H1 (cell line): ENCODE measurements around the gene MID1. TPM values are rescaled to one million over a fixed set of nuclear protein-coding genes. Genes with fewer than 3 reads are reported as not detected.

Experiments
- CTCF ChIA-PET: fragments of 300-600 bp; sonication (Branson Sonifier 250); formaldehyde crosslinking; loops from one replicate; lab custom pipeline; 2021; ENCODE audit not compliant: partially characterized antibody; lab: Charles Lee
- POLR2A ChIA-PET: fragments of 300-600 bp; sonication (Branson Sonifier 250); formaldehyde crosslinking; loops from one replicate; lab custom pipeline; 2021; ENCODE audit warnings: inconsistent platforms; ENCODE audit not compliant: partially characterized antibody; lab: Charles Lee
- DNase-seq, 2 experiments: peaks; one replicate each; pipeline versions ENCODE4 v3.0.0 to v3.0.0-alpha.2; 2010 to 2022; ENCODE audit warnings: low spot score in 2 of 2, low read depth in 1 of 2, mixed read lengths in 1 of 2
- FAIRE-seq: peaks from 2 replicates; lab custom pipeline; 2011; peaks lifted over from hg19 to GRCh38; lab: Jason Lieb, UNC
- H2AFZ ChIP-seq: 2 replicates; pipeline ENCODE4 v1.8.1; 2012; ENCODE audit warnings: low read length, inconsistent platforms
- H2AK5ac ChIP-seq: 2 replicates; pipeline ENCODE4 v1.6.1; 2013; ENCODE audit warnings: low read depth, low read length
- H2BK120ac ChIP-seq: replicated peaks from 2 replicates; pipeline ENCODE3; 2013; ENCODE audit warnings: low read depth, low read length, inconsistent platforms
- H2BK12ac ChIP-seq: 2 replicates; pipeline ENCODE4 v1.6.1; 2013; ENCODE audit warnings: low read depth, low read length
- H2BK15ac ChIP-seq: 2 replicates; pipeline ENCODE4 v1.6.1; 2013; ENCODE audit warnings: low read length
- H2BK20ac ChIP-seq: 2 replicates; pipeline ENCODE4 v1.6.1; 2013; ENCODE audit warnings: low read length
- H2BK5ac ChIP-seq: 2 replicates; pipeline ENCODE4 v1.6.1; 2013; ENCODE audit warnings: low read depth, low read length
- H3K14ac ChIP-seq: 2 replicates; pipeline ENCODE4 v1.6.1; 2013; ENCODE audit warnings: inconsistent platforms; ENCODE audit not compliant: insufficient read length
- H3K18ac ChIP-seq: 2 replicates; pipeline ENCODE4 v1.6.1; 2013; ENCODE audit warnings: low read length; ENCODE audit errors: extremely low read depth
- H3K23ac ChIP-seq: 2 replicates; pipeline ENCODE4 v1.6.1; 2013; ENCODE audit warnings: inconsistent platforms; ENCODE audit not compliant: insufficient read length
- H3K23me2 ChIP-seq: 2 replicates; pipeline ENCODE4 v1.6.1; 2013; ENCODE audit warnings: low read depth, low read length
- H3K27ac ChIP-seq: 2 replicates; pipeline ENCODE4 v1.6.1; 2011; ENCODE audit warnings: low read depth, low read length, inconsistent platforms
- H3K27me3 ChIP-seq, 4 experiments: replicated peaks in 1 of 4; 1 replicate in 1 of 4; 2 replicates in 3 of 4; pipeline versions ENCODE4 v1.6.1 to v1.8.1; 2011 to 2013; ENCODE audit warnings: low read length in 3 of 4, mild to moderate bottlenecking in 3 of 4, inconsistent platforms in 2 of 4, mixed read lengths in 2 of 4, moderate library complexity in 1 of 4; ENCODE audit not compliant: control insufficient read depth in 3 of 4, insufficient read depth in 3 of 4; ENCODE audit errors: extremely low read depth in 1 of 4
- H3K36me3 ChIP-seq, 4 experiments: 2 replicates each; pipeline versions ENCODE4 v1.6.1 to v1.8.1; 2011 to 2013; ENCODE audit warnings: mild to moderate bottlenecking in 4 of 4, low read length in 3 of 4, moderate library complexity in 2 of 4, control low read depth in 1 of 4, inconsistent platforms in 1 of 4; ENCODE audit not compliant: insufficient read depth in 4 of 4, control insufficient read depth in 2 of 4
- H3K4ac ChIP-seq: replicated peaks from 2 replicates; pipeline ENCODE3; 2013; ENCODE audit warnings: low read length, low read depth, mixed read lengths, inconsistent platforms; ENCODE audit not compliant: insufficient read length
- H3K4me1 ChIP-seq, 4 experiments: replicated peaks in 1 of 4; 1 replicate in 1 of 4; 2 replicates in 3 of 4; pipeline versions ENCODE4 v1.6.1 to v1.8.1; 2011 to 2013; ENCODE audit warnings: low read length in 3 of 4, inconsistent platforms in 2 of 4, mixed read lengths in 1 of 4; ENCODE audit not compliant: insufficient read depth in 4 of 4, control insufficient read depth in 3 of 4
- H3K4me2 ChIP-seq, 2 experiments: 2 replicates each; pipeline versions ENCODE4 v1.6.1 to v1.8.1; 2011 to 2013; ENCODE audit warnings: low read depth in 2 of 2, low read length in 2 of 2, control low read depth in 1 of 2, inconsistent platforms in 1 of 2, mild to moderate bottlenecking in 1 of 2; ENCODE audit not compliant: insufficient read depth in 1 of 2
- H3K4me3 ChIP-seq, 4 experiments: fragments of 200-600, 300-600 bp in 1 of 4; sonication (generic), shearing (Covaris generic), sonication (Bioruptor Twin) in 1 of 4; 2 replicates each; pipeline versions ENCODE4 v1.5.1 to v1.8.1; 2011 to 2016; ENCODE audit warnings: low read length in 4 of 4, low read depth in 3 of 4, control low read depth in 2 of 4, inconsistent platforms in 2 of 4, mild to moderate bottlenecking in 2 of 4, mixed read lengths in 1 of 4, moderate library complexity in 1 of 4; ENCODE audit not compliant: insufficient read depth in 2 of 4; ENCODE audit errors: extremely low read depth in 1 of 4
- H3K56ac ChIP-seq: replicated peaks from 2 replicates; pipeline ENCODE3; 2013; ENCODE audit warnings: low read depth, mild to moderate bottlenecking, mixed read lengths, low read length, inconsistent platforms; ENCODE audit not compliant: insufficient read length
- H3K79me1 ChIP-seq: 2 replicates; pipeline ENCODE4 v1.6.1; 2013; ENCODE audit warnings: low read depth, low read length, control low read depth
- H3K79me2 ChIP-seq, 2 experiments: 2 replicates each; pipeline versions ENCODE4 v1.6.1 to v1.8.1; 2012 to 2013; ENCODE audit warnings: low read length in 2 of 2, mild to moderate bottlenecking in 2 of 2, inconsistent platforms in 1 of 2; ENCODE audit not compliant: insufficient read depth in 2 of 2, control insufficient read depth in 1 of 2
- H3K9ac ChIP-seq, 4 experiments: replicated peaks in 1 of 4; 1 replicate in 1 of 4; 2 replicates in 3 of 4; pipeline versions ENCODE4 v1.6.1 to v1.8.1; 2011 to 2013; ENCODE audit warnings: low read depth in 3 of 4, low read length in 3 of 4, control low read depth in 2 of 4, mild to moderate bottlenecking in 2 of 4, moderate library complexity in 2 of 4, inconsistent platforms in 1 of 4; ENCODE audit errors: extremely low read depth in 1 of 4
- H3K9me3 ChIP-seq, 2 experiments: 2 replicates each; pipeline versions ENCODE4 v1.6.1 to v1.8.1; 2012 to 2013; ENCODE audit warnings: mild to moderate bottlenecking in 2 of 2, moderate library complexity in 2 of 2, control low read depth in 1 of 2, inconsistent platforms in 1 of 2, low read depth in 1 of 2, low read length in 1 of 2, mixed read lengths in 1 of 2; ENCODE audit not compliant: insufficient read depth in 2 of 2
- H4K20me1 ChIP-seq, 2 experiments: replicated peaks in 1 of 2; 2 replicates each; pipeline versions ENCODE3 to v1.8.1; 2011 to 2013; ENCODE audit warnings: inconsistent platforms in 2 of 2, low read length in 2 of 2, mild to moderate bottlenecking in 1 of 2; ENCODE audit not compliant: insufficient read depth in 2 of 2, control insufficient read depth in 1 of 2
- H4K5ac ChIP-seq: 2 replicates; pipeline ENCODE4 v1.6.1; 2013; ENCODE audit warnings: low read length, low read depth, mixed read lengths, inconsistent platforms; ENCODE audit not compliant: insufficient read length
- H4K8ac ChIP-seq: 2 replicates; pipeline ENCODE4 v1.8.0; 2013; ENCODE audit warnings: mild to moderate bottlenecking, moderate library complexity, low read length, inconsistent platforms; ENCODE audit not compliant: insufficient read depth; ENCODE audit errors: extremely low read depth
- H4K91ac ChIP-seq: replicated peaks from 2 replicates; pipeline ENCODE3; 2013; ENCODE audit warnings: low read length, mixed read lengths, inconsistent platforms; ENCODE audit not compliant: insufficient read length
- BACH1 ChIP-seq: IDR thresholded peaks from 2 replicates; pipeline ENCODE4 v1.6.1; 2012; ENCODE audit warnings: low read length, improper control_type of control experiment
- CBX5 ChIP-seq: fragments of 300-800, 300-1000 bp; sonication (generic); IDR thresholded peaks from 2 replicates; pipeline ENCODE4 v1.7.1; 2016; ENCODE audit warnings: antibody characterized with exemption, low read length, low read depth
- CBX8 ChIP-seq: fragments of 300-800, 300-1000 bp; sonication (generic); IDR thresholded peaks from 2 replicates; pipeline ENCODE4 v1.7.1; 2016; ENCODE audit warnings: low read depth, low read length, borderline replicate concordance
- EZH2 ChIP-seq: fragments of 200-600 bp; sonication (generic); IDR thresholded peaks from 2 replicates; pipeline ENCODE4 v1.7.1; 2012; ENCODE audit warnings: low read depth, mild to moderate bottlenecking, moderate library complexity, low read length, inconsistent platforms; ENCODE audit not compliant: severe bottlenecking
- FOSL1 ChIP-seq: IDR thresholded peaks from 2 replicates; pipeline ENCODE4 v1.6.1; 2011; ENCODE audit warnings: mild to moderate bottlenecking, low read depth, low read length, moderate library complexity; ENCODE audit not compliant: insufficient read depth
- GABPA ChIP-seq: IDR thresholded peaks from 2 replicates; pipeline ENCODE4 v1.6.1; 2011; ENCODE audit warnings: mild to moderate bottlenecking, low read length, moderate library complexity, borderline replicate concordance; ENCODE audit not compliant: insufficient read depth
- JUN ChIP-seq: IDR thresholded peaks from 2 replicates; pipeline ENCODE4 v1.6.1; 2011; ENCODE audit warnings: low read depth, mild to moderate bottlenecking, improper control_type of control experiment, low read length
- PHF8 ChIP-seq: fragments of 200-600 bp; sonication (generic); conservative IDR thresholded peaks from 2 replicates; pipeline ENCODE4 v1.7.1; 2012; ENCODE audit warnings: low read depth, mild to moderate bottlenecking, inconsistent platforms, low read length, moderate library complexity
- RBBP5 ChIP-seq: IDR thresholded peaks from 2 replicates; pipeline ENCODE4 v1.7.1; 2012; ENCODE audit warnings: low read depth, mild to moderate bottlenecking, inconsistent platforms, low read length, moderate library complexity, borderline replicate concordance
- SIRT6 ChIP-seq: IDR thresholded peaks from one replicate; pipeline ENCODE4 v1.7.1; 2012; ENCODE audit warnings: low read length, inconsistent platforms
- YY1 ChIP-seq: IDR thresholded peaks from 2 replicates; pipeline ENCODE4 v1.6.1; 2011; ENCODE audit warnings: low read depth, mild to moderate bottlenecking, low read length
- ZNF274 ChIP-seq: IDR thresholded peaks from 2 replicates; pipeline ENCODE4 v1.7.0; 2012; ENCODE audit warnings: low read length, borderline replicate concordance; ENCODE audit errors: extremely low read depth
- WGBS, 2 experiments: shearing (Covaris generic) in 1 of 2; methylation state at CpG; one replicate each; pipeline versions ENCODE4 v1.1.6 to v1.1.7; 2013 to 2015; ENCODE audit warnings: low lambda C conversion rate in 2 of 2, mixed read lengths in 2 of 2, inconsistent platforms in 1 of 2, low coverage in 1 of 2, missing lambda C conversion rate in 1 of 2; ENCODE audit not compliant: insufficient replicate concordance in 2 of 2, insufficient coverage in 1 of 2, insufficient read length in 1 of 2; ENCODE audit errors: extremely low coverage in 1 of 2, missing lambda C conversion rate in 1 of 2; 5-methylcytosine and 5-hydroxymethylcytosine counted together
- polyA plus RNA-seq, 7 experiments: library from polyadenylated mRNA; depleted of rRNA in 3 of 7; stranded (reverse) in 5 of 7; unstranded in 2 of 7; fragments of >200 nt in 5 of 7; fragments of 200-250 nt in 2 of 7; gene quantifications; 1 replicate in 5 of 7; 2 replicates in 1 of 7; 4 replicates in 1 of 7; pipeline versions ENCODE4 v1.2.1 to v1.2.3, GENCODE V29; 2011 to 2013; ENCODE audit warnings: missing spikeins in 2 of 7, mixed read lengths in 2 of 7
- total RNA-seq: library from RNA; stranded (reverse); fragmentation: NEBNext Ultra II Directional; extraction: Animal tissue kit (Norgen Biotek cat#: 25700); gene quantifications from 2 replicates; pipeline ENCODE4 v1.2.1, GENCODE V29; 2021
- TF ChIP-seq, protein P1 (sequence below): IDR thresholded peaks from 2 replicates; pipeline ENCODE4 v1.6.1; 2012; ENCODE audit warnings: low read length, inconsistent platforms

The MID1 gene
- total and polyA plus RNA-seq, 2 of the 8 experiments (the other 6 are each of a cell fraction or from before 2014, with no cell fraction given): 12.9 to 54.3 TPM

DNA sequence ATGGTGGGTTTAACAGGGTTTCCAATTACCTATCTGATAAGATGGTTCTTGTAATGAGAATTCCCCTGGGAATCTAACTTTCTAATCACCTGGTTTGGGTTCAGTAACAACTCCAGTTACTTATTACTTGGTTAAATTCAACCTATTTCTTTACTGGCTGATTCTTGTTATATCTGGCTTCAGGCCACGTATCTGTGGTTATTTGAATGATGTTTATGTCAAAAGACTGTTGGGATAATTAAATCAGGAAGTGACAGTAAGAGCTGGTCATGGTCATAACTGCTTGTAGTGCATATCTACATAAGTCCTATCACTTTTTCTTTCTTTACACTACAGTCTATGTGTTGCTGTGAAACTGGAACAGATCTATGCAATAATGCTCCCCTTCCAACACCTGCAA lies 108.1 kb downstream of the MID1 start:
- H3K14ac ChIP-seq: no peak overlapping the region
- no peak for FAIRE-seq
- no peak overlapping the region for H3K18ac ChIP-seq
- no peaks in the 10 kb centered on the region for H3K79me1 ChIP-seq
- H3K4ac ChIP-seq: no peak overlapping the region
- H3K4me2 ChIP-seq: no peak overlapping the region
- no peak overlapping the region for H3K27ac ChIP-seq
- H2BK20ac ChIP-seq: no peak overlapping the region
- H2BK12ac ChIP-seq: no peak overlapping the region
- H3K56ac ChIP-seq: no peak overlapping the region
- WGBS, 2 experiments: 83% methylated on average over 1 of the region's 1 CpG; no CpG with 5 or more reads in 1 of the 2 experiments
- H4K91ac ChIP-seq: no peak overlapping the region
- H3K4me1 ChIP-seq: peaks cover 0 to 11% (median 4%) of the 10 kb centered on the region in 4 experiments; a peak in 4 of 7 replicates
- no peak overlapping the region for H4K8ac ChIP-seq
- no peaks in the 10 kb centered on the region for H4K20me1 ChIP-seq
- no peak overlapping the region for H3K9ac ChIP-seq
- H2AFZ ChIP-seq: no peak overlapping the region
- POLR2A ChIA-PET: interaction anchor here (0.6 kb wide), 1 partner anchor 63 kb away, joined by 3 read pairs; no protein-coding TSS in a partner anchor
- CTCF ChIA-PET: no interaction called here
- DNase-seq: no peak
- no peaks in the 10 kb centered on the region for H3K23me2 ChIP-seq
- no peak overlapping the region for H2AK5ac ChIP-seq
- no peaks in the 10 kb centered on the region for H3K79me2 ChIP-seq
- H3K27me3 ChIP-seq: no peaks in the 10 kb centered on the region
- no peak overlapping the region for H3K23ac ChIP-seq
- no peak overlapping the region for H2BK15ac ChIP-seq
- H3K4me3 ChIP-seq: no peak overlapping the region
- no peak overlapping the region for H2BK120ac ChIP-seq
- H4K5ac ChIP-seq: no peak overlapping the region
- H2BK5ac ChIP-seq: no peak overlapping the region
- H3K9me3 ChIP-seq: no peaks in the 10 kb centered on the region
- H3K36me3 ChIP-seq: no peaks in the 10 kb centered on the region
- TF ChIP-seq BACH1: no peak
- TF ChIP-seq YY1: no peak
- TF ChIP-seq SIRT6: no peak
- no peak for TF ChIP-seq EZH2
- TF ChIP-seq CBX5: no peak
- no peak for TF ChIP-seq RBBP5
- no peak for TF ChIP-seq FOSL1
- TF ChIP-seq JUN: no peak
- TF ChIP-seq GABPA: no peak
- TF ChIP-seq ZNF274: no peak
- no peak for TF ChIP-seq CBX8
- TF ChIP-seq, protein P1, sequence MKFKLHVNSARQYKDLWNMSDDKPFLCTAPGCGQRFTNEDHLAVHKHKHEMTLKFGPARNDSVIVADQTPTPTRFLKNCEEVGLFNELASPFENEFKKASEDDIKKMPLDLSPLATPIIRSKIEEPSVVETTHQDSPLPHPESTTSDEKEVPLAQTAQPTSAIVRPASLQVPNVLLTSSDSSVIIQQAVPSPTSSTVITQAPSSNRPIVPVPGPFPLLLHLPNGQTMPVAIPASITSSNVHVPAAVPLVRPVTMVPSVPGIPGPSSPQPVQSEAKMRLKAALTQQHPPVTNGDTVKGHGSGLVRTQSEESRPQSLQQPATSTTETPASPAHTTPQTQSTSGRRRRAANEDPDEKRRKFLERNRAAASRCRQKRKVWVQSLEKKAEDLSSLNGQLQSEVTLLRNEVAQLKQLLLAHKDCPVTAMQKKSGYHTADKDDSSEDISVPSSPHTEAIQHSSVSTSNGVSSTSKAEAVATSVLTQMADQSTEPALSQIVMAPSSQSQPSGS: no peak
- no peak for TF ChIP-seq PHF8
